NB4 (cell line): Measurements from ENCODE around the gene PKNOX2.

Experiments
- DNase-seq: peaks from one replicate; pipeline ENCODE4 v3.0.0; 2010; ENCODE audit warnings: low read depth
- H3K4me3 ChIP-seq: one replicate; pipeline ENCODE4 v1.5.1; 2011; ENCODE audit warnings: mild to moderate bottlenecking, low read depth, low read length, moderate library complexity
- MYC ChIP-seq: IDR thresholded peaks from 2 replicates; pipeline ENCODE4 v1.6.1; 2011; ENCODE audit warnings: low read depth, low read length
- POLR2A ChIP-seq: IDR thresholded peaks from 2 replicates; pipeline ENCODE4 v1.6.1; 2011; ENCODE audit warnings: mild to moderate bottlenecking; ENCODE audit not compliant: insufficient read length; ENCODE audit errors: extremely low read depth
- TF ChIP-seq, protein P1 (sequence below): IDR thresholded peaks from 2 replicates; pipeline ENCODE4 v1.6.1; 2011; ENCODE audit warnings: low read depth, low read length
- TF ChIP-seq, protein P2 (sequence below): IDR thresholded peaks from one replicate; pipeline ENCODE4 v1.5.1; 2012; ENCODE audit warnings: low read depth, low read length

Gene PKNOX2

DNA sequence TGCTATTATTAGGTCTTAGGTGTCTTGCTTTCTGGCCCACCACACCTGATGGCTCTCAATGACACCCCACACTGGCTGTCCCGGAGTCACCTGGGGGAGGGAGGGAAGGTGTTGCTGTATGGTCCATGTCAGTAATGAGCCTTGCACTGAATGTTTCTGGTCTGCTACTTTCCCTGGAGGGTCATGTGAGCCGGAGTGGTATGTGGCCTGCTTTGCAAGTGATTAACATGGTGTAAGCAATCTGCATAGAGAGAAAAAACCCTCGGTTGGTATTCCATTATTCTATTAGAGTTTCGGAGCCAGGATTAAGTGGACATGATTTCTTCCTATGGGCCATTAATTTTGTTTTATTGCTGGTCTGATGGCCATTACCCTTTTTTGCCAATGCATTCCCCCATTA, 63.9 kb downstream of the PKNOX2 start:
- DNase-seq, result no peak

DNA sequence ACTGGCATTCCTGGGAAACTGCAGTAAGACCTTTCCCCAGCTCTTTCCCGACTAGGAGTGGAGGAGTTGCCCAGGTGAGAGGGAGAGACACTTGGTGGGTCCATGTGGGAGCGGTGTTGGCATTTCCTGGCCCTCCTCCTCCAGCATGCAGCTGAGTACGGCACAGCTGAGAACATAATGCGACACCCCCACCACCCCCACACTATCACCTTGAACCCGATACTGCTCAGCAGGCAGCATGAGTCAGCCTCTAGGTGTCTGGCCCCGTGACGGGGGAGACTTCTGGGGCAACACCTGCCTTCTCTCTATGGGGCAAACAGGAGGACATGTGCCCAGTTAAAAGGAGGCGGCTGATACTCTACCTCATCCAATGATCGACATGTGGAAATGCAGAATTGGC, 64.4 kb downstream of the PKNOX2 start:
- TF ChIP-seq POLR2A (no peak), MYC (no peak)
- TF ChIP-seq, protein P1, sequence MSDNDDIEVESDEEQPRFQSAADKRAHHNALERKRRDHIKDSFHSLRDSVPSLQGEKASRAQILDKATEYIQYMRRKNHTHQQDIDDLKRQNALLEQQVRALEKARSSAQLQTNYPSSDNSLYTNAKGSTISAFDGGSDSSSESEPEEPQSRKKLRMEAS, result no peak
- TF ChIP-seq, protein P2, sequence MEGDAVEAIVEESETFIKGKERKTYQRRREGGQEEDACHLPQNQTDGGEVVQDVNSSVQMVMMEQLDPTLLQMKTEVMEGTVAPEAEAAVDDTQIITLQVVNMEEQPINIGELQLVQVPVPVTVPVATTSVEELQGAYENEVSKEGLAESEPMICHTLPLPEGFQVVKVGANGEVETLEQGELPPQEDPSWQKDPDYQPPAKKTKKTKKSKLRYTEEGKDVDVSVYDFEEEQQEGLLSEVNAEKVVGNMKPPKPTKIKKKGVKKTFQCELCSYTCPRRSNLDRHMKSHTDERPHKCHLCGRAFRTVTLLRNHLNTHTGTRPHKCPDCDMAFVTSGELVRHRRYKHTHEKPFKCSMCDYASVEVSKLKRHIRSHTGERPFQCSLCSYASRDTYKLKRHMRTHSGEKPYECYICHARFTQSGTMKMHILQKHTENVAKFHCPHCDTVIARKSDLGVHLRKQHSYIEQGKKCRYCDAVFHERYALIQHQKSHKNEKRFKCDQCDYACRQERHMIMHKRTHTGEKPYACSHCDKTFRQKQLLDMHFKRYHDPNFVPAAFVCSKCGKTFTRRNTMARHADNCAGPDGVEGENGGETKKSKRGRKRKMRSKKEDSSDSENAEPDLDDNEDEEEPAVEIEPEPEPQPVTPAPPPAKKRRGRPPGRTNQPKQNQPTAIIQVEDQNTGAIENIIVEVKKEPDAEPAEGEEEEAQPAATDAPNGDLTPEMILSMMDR, result no peak
- H3K4me3 ChIP-seq, result no peak overlapping the region
- no peak for DNase-seq

More for the DNA sequence above, 63.9 kb downstream of the PKNOX2 start:
- H3K4me3 ChIP-seq, result no peak overlapping the region
- TF ChIP-seq, protein P2, result no peak
- TF ChIP-seq POLR2A (no peak), MYC (no peak)
- TF ChIP-seq, protein P1, result no peak

DNA sequence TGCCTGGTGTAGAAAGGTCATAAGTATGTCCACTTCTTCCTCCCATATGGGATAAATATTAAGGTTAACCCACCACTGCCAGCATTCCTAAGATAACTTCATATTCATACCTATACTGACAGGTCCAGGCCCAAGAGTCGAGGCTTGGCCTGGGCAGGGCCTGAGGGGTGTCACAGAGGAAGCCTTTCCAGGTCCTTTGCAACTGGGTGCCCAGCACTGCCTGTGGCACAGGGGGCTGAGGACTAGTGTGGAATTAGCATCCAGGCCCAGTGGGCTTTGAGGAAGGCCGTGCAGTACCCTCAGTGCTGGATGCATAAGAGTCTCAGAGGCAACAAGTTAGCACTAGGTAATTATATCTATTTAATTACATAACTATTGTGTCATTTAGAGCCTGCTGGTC, 65.4 kb downstream of the PKNOX2 start:
- H3K4me3 ChIP-seq, result no peak overlapping the region
- TF ChIP-seq MYC (no peak), POLR2A (no peak)
- TF ChIP-seq, protein P1, result no peak
- TF ChIP-seq, protein P2, result no peak
- DNase-seq, result no peak

DNA sequence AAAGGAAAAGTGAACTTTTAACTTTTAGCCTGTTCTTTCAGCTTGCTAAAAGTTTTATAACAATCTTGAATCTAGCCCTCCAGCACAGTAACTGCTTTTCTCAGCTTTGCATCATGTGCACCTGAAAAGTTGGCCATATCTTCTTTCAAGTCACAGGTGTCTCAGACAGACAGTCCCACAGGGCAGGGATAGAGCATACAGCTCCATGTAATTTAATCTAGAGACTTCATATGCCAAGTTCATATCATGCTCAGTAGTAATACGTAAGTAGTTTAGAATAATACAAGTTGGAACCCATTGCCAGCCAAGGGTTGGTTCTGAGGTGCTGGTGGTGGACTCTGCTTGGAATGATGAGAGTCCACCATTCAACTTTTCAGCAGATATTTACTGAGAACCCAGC, 68.6 kb downstream of the PKNOX2 start:
- H3K4me3 ChIP-seq, result no peak overlapping the region
- TF ChIP-seq POLR2A, result no peak
- DNase-seq, result no peak

DNA sequence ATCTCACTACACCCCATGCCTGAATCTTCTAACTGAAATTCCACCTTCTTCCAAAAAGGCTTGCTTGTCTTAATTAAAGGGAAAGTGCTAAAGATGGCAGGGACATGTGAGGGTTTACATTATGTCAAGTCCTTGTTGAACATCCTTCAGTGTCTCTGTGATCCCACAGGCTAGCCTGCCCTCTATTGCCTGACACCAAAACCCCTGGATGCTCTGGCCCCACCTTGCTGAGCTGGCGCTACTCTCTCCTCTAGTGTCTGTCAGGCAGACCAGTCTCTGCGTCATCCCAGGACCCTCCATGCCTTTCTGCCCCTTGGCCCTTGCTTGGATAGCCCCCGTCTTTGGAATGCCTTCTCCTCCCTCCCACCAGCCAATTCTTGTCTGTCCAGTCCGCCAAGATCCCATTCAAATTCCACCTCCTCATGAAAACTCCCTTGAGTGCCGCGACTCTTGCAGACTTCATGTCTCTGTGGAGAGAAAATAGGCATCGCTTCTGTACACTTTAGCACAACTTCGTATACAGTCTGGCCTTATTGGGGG, 69.3 kb downstream of the PKNOX2 start:
- TF ChIP-seq POLR2A, result no peak
- TF ChIP-seq MYC, result no peak
- TF ChIP-seq, protein P2, result no peak
- TF ChIP-seq, protein P1, result no peak
- DNase-seq, result no peak
- no peak overlapping the region for H3K4me3 ChIP-seq

DNA sequence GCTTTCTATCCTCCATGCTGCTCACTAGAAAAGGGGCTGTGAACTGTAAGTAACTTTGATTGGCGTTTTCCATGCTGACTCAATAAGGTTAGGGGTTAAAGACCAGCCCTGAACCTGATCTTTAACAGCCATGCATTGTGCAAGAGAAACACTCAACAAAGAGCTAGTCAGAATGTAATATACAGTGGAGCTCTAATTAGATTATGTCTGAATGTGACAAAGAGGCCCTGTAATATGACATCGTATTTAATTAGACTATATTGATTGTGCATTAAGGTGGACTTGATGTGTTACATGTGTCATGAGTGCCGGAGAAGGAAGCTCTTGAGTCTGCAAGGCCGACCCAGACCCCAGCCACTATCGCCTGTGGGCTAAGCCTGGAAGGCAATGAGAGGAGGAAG, 70.5 kb downstream of the PKNOX2 start:
- DNase-seq, result peak; percentile 49
- no peak overlapping the region for H3K4me3 ChIP-seq
- TF ChIP-seq, protein P1, result 0 out of 2 replicates have a peak, but pooled peaks have one; percentile 13
- no peak for TF ChIP-seq POLR2A
